ENCODE measurements around the gene C2CD2.

DNA sequence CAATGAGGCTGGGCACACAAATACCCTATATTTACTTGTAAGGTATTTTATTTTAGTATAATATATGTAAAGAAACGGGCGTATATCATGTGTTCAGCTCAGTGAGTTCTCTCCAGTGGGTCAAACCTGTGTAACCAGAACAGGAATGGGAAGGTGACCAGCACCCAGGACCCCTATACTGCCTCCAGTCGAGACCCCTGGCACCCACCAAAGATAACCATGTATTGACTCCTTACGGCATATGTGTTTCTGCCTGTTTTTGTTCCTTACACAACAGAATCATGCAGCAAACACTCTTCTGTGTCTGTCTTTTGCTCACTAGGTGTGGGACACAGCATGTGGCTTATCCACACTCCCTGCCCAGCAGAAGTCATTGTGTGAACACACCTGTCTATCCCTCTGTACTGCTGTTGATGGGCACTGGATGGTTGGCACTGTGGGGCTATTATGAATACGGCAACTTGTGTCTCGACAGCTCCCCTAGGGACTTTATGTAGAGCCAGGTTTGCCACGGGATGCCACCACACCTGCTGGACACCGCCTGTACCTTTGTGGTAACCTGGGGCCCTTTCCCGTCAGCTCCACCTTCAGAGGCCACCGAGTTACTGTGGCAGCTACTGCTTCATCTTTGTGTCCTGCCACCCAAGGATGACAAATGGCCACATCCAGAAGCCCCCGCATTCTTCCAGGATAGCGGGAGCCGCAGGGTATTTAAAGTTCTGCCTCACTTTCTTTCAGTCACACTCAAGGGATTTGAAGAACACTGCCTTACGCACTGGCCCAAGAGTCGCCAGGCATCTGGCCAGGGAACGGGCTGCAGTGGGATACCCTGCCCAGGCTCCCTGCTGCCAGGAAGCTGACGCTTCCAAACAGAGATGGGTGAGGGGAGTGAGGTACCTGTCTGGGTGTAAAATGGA, 23.5 kb upstream of the C2CD2 start:
- TF ChIP-seq, protein P1, sequence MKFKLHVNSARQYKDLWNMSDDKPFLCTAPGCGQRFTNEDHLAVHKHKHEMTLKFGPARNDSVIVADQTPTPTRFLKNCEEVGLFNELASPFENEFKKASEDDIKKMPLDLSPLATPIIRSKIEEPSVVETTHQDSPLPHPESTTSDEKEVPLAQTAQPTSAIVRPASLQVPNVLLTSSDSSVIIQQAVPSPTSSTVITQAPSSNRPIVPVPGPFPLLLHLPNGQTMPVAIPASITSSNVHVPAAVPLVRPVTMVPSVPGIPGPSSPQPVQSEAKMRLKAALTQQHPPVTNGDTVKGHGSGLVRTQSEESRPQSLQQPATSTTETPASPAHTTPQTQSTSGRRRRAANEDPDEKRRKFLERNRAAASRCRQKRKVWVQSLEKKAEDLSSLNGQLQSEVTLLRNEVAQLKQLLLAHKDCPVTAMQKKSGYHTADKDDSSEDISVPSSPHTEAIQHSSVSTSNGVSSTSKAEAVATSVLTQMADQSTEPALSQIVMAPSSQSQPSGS (IDR thresholded peaks at IDR 0.05; ENCODE audit: low read length), result no peak
- TF ChIP-seq EZH2 (IDR thresholded peaks at IDR 0.05; ENCODE audit: low read depth, low read length, severe bottlenecking) (no peak), YY1 (IDR thresholded peaks at IDR 0.05; ENCODE audit: low read depth, low read length) (no peak), POU5F1 (IDR thresholded peaks at IDR 0.05; ENCODE audit: low read depth, low read length) (no peak), SIN3A (conservative IDR thresholded peaks at IDR 0.05 in 1 of 2, IDR thresholded peaks at IDR 0.05 in 1 of 2; ENCODE audit: low read depth in 1 of 2, low read length in 2 of 2) (no peak), JUND (IDR thresholded peaks at IDR 0.05; ENCODE audit: low read length) (no peak), CBX5 (IDR thresholded peaks at IDR 0.05; ENCODE audit: low read depth, low read length) (no peak), TEAD4 (IDR thresholded peaks at IDR 0.05; ENCODE audit: low read depth, low read length) (no peak), RFX5 (IDR thresholded peaks at IDR 0.05; ENCODE audit: borderline replicate concordance, low read depth, low read length) (no peak), TBP (IDR thresholded peaks at IDR 0.05; ENCODE audit: low read depth, low read length) (no peak), GTF2F1 (IDR thresholded peaks at IDR 0.05; ENCODE audit: borderline replicate concordance, low read depth, low read length) (no peak)
- TF ChIP-seq, protein P2, sequence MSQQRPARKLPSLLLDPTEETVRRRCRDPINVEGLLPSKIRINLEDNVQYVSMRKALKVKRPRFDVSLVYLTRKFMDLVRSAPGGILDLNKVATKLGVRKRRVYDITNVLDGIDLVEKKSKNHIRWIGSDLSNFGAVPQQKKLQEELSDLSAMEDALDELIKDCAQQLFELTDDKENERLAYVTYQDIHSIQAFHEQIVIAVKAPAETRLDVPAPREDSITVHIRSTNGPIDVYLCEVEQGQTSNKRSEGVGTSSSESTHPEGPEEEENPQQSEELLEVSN (IDR thresholded peaks at IDR 0.05), result no peak
